ENCODE data around the gene CYTL1.
A peak's percentile ranks its signal among the peaks of the same experiment; 100 is the strongest.

CYTL1 gene

DNA sequence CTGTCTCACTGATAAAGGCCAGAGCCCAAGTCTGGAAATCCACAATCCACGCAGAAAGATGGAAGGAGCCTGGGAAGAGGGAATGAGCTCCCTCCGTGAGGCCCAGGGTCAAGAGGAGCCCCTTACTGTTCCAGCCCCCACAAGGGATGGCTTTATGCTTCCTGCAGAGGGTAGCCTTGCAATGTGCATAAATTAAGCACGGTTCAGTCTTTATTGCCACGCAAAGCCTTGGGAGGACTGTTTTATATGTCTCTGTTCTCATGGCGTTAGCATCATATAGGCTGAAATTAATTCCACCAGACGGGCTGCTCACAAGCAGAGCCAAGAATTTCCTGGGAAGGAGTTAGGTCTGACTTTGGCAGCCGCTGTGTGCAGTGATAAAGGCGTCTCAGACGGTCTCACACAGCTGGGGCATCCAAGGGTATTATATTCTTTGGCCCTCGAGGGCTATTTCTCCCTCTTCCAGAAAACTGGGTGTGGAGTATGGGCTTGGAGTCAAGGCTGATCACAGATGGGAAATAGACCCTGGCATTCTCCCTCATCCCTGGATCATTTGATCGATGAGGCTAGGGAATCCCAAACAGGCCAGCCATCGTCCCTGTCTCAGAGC lies 38.5 kb downstream of the CYTL1 start:
- Histone ChIP-seq H4K20me1 (no peaks in the 10 kb centered on the region), H3K4me1 (no peaks in the 10 kb centered on the region), H3K9me3 (replicated peaks in 1 of 11) (peaks cover 19 to 43% (median 24%) of the 10 kb centered on the region in 11 experiments), H3K36me3 (no peaks in the 10 kb centered on the region), H3K4me2 (no peak overlapping the region), H3K27me3 (no peaks in the 10 kb centered on the region), H3K9ac (no peak overlapping the region), H3K27ac (no peak overlapping the region), H3K4me3 (no peak overlapping the region)
- TF ChIP-seq Cebpa-rat (IDR thresholded peaks at IDR 0.05): no peak

DNA sequence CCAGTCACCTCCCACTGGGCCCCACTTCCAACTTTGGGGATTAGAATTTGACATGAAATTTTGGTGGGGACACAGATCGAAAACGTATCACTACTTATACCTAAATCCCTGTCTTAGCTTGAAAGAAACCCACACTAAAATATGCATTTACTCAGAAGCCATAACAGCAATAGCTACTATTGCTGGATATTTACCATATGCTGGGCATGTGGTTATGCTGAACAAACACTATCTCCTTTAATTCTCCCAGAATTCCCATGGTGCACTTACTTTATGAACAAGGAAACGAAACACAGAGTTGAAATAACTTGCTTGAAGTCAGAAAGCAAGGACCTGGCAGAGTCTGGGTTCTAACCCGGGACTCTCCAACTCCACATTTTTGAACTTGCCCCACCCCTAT lies 39.3 kb downstream of the CYTL1 start:
- H3K36me3 ChIP-seq: no peaks in the 10 kb centered on the region; a peak in 2 of 22 replicates

DNA sequence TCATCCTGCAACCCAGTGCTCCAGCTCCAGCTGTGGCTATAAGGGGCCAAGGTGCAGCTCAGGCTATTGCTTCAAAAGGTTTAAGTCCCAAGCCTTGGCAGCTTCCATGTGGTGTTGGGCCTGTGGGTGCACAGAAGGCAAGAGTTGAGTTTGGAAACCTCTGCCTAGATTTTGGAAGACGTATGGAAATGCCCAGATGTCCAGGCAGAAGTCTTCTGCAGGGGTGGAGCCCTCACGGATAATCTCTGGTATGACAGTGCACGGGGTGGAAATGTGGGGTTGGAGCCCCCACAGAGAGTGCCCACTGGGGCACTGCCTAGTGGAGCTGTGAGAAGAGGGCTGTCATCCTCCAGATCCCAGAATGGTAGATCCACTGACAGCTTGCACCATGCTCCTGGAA lies 44.5 kb downstream of the CYTL1 start:
- no peak for TF ChIP-seq Cebpa-rat (IDR thresholded peaks at IDR 0.05)

More for the DNA sequence above, 39.3 kb downstream of the CYTL1 start:
- no peaks in the 10 kb centered on the region for H4K20me1 ChIP-seq
- no peaks in the 10 kb centered on the region for H3K27me3 ChIP-seq
- H3K9me3 ChIP-seq (replicated peaks in 1 of 11): peaks cover 27 to 51% (median 32%) of the 10 kb centered on the region in 11 experiments
- no peaks in the 10 kb centered on the region for H3K4me1 ChIP-seq
- no peak overlapping the region for H3K4me3 ChIP-seq
- H3K4me2 ChIP-seq: no peak overlapping the region
- H3K9ac ChIP-seq: no peak overlapping the region
- TF ChIP-seq Cebpa-rat (IDR thresholded peaks at IDR 0.05): no peak
- H3K27ac ChIP-seq: no peak overlapping the region

DNA sequence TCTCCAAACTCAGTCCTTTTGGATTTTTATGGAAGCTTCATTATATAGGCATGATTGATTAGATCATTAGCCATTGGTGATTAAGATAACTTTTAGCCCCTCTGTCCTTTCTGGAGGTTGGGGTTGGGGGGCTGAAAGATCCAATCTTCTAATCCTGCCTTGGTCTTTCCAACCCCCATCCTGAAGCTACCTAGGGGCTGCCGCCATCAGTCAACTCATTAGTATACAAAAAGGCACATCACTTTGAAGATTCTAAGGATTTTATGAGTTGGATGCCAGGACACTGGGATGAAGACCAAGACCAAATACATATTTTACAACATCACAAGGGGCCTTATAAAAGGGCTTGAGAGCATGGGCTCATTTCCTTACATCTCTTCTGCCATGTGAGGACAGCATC lies 47.5 kb downstream of the CYTL1 start:
- Histone ChIP-seq H3K9ac (no peak overlapping the region), H3K4me3 (no peak overlapping the region), H3K4me2 (no peak overlapping the region), H3K4me1 (no peaks in the 10 kb centered on the region), H3K27me3 (no peaks in the 10 kb centered on the region; a peak in 1 of 22 replicates), H3K9me3 (replicated peaks in 1 of 11) (peaks cover 34 to 57% (median 45%) of the 10 kb centered on the region in 11 experiments), H4K20me1 (no peaks in the 10 kb centered on the region), H3K27ac (no peak overlapping the region), H3K36me3 (peaks cover 0 to 5% (median 0%) of the 10 kb centered on the region in 11 experiments; a peak in 2 of 22 replicates)
- no peak for TF ChIP-seq Cebpa-rat (IDR thresholded peaks at IDR 0.05)

More for the DNA sequence above, 44.5 kb downstream of the CYTL1 start:
- Histone ChIP-seq H3K27me3 (no peaks in the 10 kb centered on the region; a peak in 1 of 22 replicates), H3K27ac (no peak overlapping the region), H3K4me1 (no peaks in the 10 kb centered on the region), H3K4me2 (no peak overlapping the region), H3K9ac (no peak overlapping the region), H3K9me3 (replicated peaks in 1 of 11) (peaks cover 46 to 78% (median 57%) of the 10 kb centered on the region in 11 experiments), H3K4me3 (peak overlapping the region in 3 of 10 experiments; percentile 2 to 34 (median 14); a peak in 4 of 20 replicates), H4K20me1 (no peaks in the 10 kb centered on the region), H3K36me3 (peaks cover 0 to 5% (median 0%) of the 10 kb centered on the region in 11 experiments; a peak in 2 of 22 replicates)

DNA sequence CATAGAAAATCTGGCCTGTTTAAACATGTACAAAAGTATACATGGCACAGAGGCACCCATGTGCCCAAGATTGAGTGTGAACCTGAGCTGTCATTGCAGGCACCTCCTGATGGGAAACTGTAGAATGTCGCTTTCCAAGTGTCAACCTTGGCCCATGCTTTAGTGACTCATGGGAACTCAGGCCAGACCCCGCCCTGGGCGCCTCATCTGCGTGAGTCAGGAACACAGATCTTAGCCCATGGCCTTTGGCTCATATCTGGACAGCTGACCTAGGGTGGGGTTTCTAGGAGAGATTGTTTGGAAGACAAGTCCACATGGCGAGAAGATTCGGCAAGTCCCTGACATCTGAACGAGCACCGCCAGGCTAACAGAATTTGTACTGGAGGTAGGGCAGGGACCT lies 50.0 kb downstream of the CYTL1 start:
- H3K27me3 ChIP-seq: no peaks in the 10 kb centered on the region
- no peaks in the 10 kb centered on the region for H3K4me1 ChIP-seq
- H3K4me3 ChIP-seq: no peak overlapping the region
- no peak overlapping the region for H3K4me2 ChIP-seq
- H3K27ac ChIP-seq: no peak overlapping the region
- TF ChIP-seq Cebpa-rat (IDR thresholded peaks at IDR 0.05): no peak
- peaks cover 0 to 4% (median 0%) of the 10 kb centered on the region in 11 experiments; a peak in 1 of 22 replicates for H3K36me3 ChIP-seq
- peaks cover 22 to 53% (median 39%) of the 10 kb centered on the region in 11 experiments for H3K9me3 ChIP-seq (replicated peaks in 1 of 11)
- H4K20me1 ChIP-seq: no peaks in the 10 kb centered on the region
- H3K9ac ChIP-seq: no peak overlapping the region

- H3K9me3 ChIP-seq (replicated peaks in 1 of 11): peaks cover 22 to 53% (median 39%) of the 10 kb centered on the region in 11 experiments
- no peak overlapping the region for H3K27ac ChIP-seq
- no peaks in the 10 kb centered on the region for H3K4me1 ChIP-seq
- H3K27me3 ChIP-seq: no peaks in the 10 kb centered on the region
- no peak overlapping the region for H3K4me2 ChIP-seq
- no peaks in the 10 kb centered on the region for H4K20me1 ChIP-seq
- TF ChIP-seq Cebpa-rat (IDR thresholded peaks at IDR 0.05): no peak
- no peak overlapping the region for H3K4me3 ChIP-seq
- H3K36me3 ChIP-seq: 0 out of 22 replicates have a peak, but pooled peaks cover 0 to 4% (median 0%) of the 10 kb centered on the region in 11 experiments
- H3K9ac ChIP-seq: no peak overlapping the region
Measured at GRCh38 chr4:4968161-4968725, 51.0 kb downstream of the CYTL1 start.
